Measurements from ENCODE around the gene MACROD2. TPM values are rescaled to one million over a fixed set of nuclear protein-coding genes. Genes with fewer than 3 reads are reported as not detected.

The MACROD2 gene
- total RNA-seq, 4 donors from 2014 or later: 4.0 to 14.1 (median 10.4) TPM

DNA sequence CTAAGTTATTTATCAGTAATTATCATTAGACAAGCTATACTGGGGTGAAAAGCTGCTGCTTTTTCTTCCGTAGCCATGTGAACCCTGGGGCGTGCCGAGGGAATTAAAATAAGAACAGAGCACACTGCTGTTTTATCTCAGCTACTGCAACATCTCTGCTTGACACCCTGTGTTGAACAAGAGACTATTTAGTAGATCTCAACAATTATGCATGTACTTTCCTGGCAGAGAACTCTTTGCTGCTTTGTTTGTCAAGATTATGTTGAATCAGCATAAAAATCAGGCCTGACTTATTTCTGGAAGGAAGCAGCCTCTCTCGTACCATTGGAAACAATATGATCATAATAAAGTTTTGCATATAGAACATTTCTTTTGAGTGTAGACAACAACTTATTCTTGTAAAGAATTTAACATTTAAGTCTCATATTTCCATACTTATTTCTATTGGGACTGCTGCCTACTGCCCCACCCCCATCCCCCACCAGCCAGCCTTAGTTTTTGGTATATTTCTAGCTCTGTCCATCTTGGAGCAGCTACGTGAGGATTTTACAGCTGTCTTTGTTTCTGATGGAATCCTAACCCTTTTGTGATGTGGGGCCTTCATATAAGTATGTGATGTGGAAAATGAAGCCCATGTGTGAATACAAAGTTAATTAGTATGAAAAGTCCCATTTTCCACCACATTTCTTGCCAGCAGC is 1566.5 kb downstream of the MACROD2 start:
- Histone ChIP-seq H3K9me3 (no peaks in the 10 kb centered on the region), H3K4me3 (no peak overlapping the region), H3K36me3 (no peaks in the 10 kb centered on the region), H3K27ac (peak overlapping the region in 3 of 4 donors; percentile 2 to 80 (median 74)), H3K4me1 (peaks cover 0 to 16% (median 0%) of the 10 kb centered on the region in 4 donors), H3K27me3 (no peaks in the 10 kb centered on the region)
- no peak for DNase-seq (ENCODE audit: low spot score in 2 of 2)
- 41 to 42% methylated on average over 5 of the region's 5 CpGs for WGBS, 2 donors
- no peak for TF ChIP-seq EP300 (IDR thresholded peaks at IDR 0.05)
- TF ChIP-seq POLR2A (IDR thresholded peaks at IDR 0.05): no peak
- TF ChIP-seq, protein P1, sequence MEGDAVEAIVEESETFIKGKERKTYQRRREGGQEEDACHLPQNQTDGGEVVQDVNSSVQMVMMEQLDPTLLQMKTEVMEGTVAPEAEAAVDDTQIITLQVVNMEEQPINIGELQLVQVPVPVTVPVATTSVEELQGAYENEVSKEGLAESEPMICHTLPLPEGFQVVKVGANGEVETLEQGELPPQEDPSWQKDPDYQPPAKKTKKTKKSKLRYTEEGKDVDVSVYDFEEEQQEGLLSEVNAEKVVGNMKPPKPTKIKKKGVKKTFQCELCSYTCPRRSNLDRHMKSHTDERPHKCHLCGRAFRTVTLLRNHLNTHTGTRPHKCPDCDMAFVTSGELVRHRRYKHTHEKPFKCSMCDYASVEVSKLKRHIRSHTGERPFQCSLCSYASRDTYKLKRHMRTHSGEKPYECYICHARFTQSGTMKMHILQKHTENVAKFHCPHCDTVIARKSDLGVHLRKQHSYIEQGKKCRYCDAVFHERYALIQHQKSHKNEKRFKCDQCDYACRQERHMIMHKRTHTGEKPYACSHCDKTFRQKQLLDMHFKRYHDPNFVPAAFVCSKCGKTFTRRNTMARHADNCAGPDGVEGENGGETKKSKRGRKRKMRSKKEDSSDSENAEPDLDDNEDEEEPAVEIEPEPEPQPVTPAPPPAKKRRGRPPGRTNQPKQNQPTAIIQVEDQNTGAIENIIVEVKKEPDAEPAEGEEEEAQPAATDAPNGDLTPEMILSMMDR (IDR thresholded peaks at IDR 0.05): no peak

- Histone ChIP-seq H3K27me3 (no peaks in the 10 kb centered on the region), H3K27ac (peak overlapping the region in 1 of 4 donors; percentile 1), H3K36me3 (no peaks in the 10 kb centered on the region), H3K9me3 (no peaks in the 10 kb centered on the region), H3K4me3 (no peak overlapping the region), H3K4me1 (peaks cover 0 to 18% (median 0%) of the 10 kb centered on the region in 4 donors)
- WGBS, 2 donors: 40 to 50% methylated on average over 4 of the region's 4 CpGs
- TF ChIP-seq POLR2A (IDR thresholded peaks at IDR 0.05) (no peak), EP300 (IDR thresholded peaks at IDR 0.05) (no peak)
- TF ChIP-seq, protein P1 (IDR thresholded peaks at IDR 0.05): no peak
- DNase-seq (ENCODE audit: low spot score in 2 of 2): no peak
Measured at GRCh38 chr20:15563836-15564235, 1568.5 kb downstream of the MACROD2 start.

- TF ChIP-seq, protein P1 (IDR thresholded peaks at IDR 0.05): no peak
- no peak for TF ChIP-seq POLR2A (IDR thresholded peaks at IDR 0.05)
- no peak for TF ChIP-seq EP300 (IDR thresholded peaks at IDR 0.05)
- H3K4me3 ChIP-seq: no peak overlapping the region
- WGBS, 2 donors: 84 to 90% methylated on average over 3 of the region's 3 CpGs
- no peak overlapping the region for H3K27ac ChIP-seq
- H3K27me3 ChIP-seq: no peaks in the 10 kb centered on the region
- no peaks in the 10 kb centered on the region for H3K9me3 ChIP-seq
- H3K36me3 ChIP-seq: no peaks in the 10 kb centered on the region
- no peak for DNase-seq (ENCODE audit: low spot score in 2 of 2)
- peaks cover 0 to 18% (median 0%) of the 10 kb centered on the region in 4 donors for H3K4me1 ChIP-seq
Measured at GRCh38 chr20:15564981-15565380, 1569.7 kb downstream of the MACROD2 start.

DNA sequence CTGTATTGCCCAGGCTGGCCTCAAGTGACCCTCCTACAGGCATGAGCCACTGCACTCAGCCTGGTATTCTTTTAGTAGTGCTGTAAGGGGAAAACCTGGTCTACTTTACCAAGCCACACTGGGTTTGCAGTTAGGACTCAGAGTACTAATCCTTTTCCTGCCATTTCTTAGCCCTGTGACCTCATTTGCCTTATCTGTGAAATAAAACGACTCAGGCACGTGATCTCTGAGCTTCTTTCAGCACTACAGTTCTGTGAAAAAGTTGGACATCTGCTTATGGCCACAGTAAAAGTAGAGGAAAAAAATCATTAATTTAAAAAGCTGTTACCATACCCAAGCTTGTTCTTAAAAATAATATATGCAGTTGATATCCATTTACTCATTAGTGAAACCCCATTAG is 1570.5 kb downstream of the MACROD2 start:
- 71 to 86% methylated on average over 2 of the region's 2 CpGs for WGBS, 2 donors
- H3K27me3 ChIP-seq: no peaks in the 10 kb centered on the region
- TF ChIP-seq, protein P1 (IDR thresholded peaks at IDR 0.05): no peak
- TF ChIP-seq EP300 (IDR thresholded peaks at IDR 0.05) (no peak), POLR2A (IDR thresholded peaks at IDR 0.05) (no peak)
- no peak overlapping the region for H3K27ac ChIP-seq
- no peak for DNase-seq (ENCODE audit: low spot score in 2 of 2)
- no peaks in the 10 kb centered on the region for H3K9me3 ChIP-seq
- H3K4me3 ChIP-seq: no peak overlapping the region
- H3K36me3 ChIP-seq: no peaks in the 10 kb centered on the region
- peaks cover 0 to 18% (median 0%) of the 10 kb centered on the region in 4 donors for H3K4me1 ChIP-seq

DNA sequence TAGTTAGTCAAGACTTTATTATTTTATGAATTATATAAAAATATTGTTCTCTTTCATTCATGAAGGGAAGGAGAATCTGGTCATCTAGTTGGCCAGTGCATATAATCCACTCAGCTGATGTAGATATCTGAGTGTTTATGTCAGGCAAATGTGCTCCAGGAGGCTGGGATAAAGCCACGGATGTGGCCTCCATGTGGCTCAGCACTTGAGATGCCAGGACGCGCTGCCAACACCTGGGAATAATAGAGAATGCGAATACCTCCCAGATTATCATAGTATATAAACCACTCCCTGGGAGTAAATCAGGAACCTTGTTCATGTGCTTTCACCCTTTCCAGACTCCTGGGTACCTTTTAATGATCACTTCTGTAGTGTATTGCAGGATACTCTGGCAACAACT is 1571.9 kb downstream of the MACROD2 start:
- no peak for DNase-seq (ENCODE audit: low spot score in 2 of 2)
- Histone ChIP-seq H3K9me3 (no peaks in the 10 kb centered on the region), H3K4me1 (peaks cover 0 to 9% (median 0%) of the 10 kb centered on the region in 4 donors), H3K36me3 (no peaks in the 10 kb centered on the region), H3K27ac (no peak overlapping the region), H3K4me3 (no peak overlapping the region), H3K27me3 (no peaks in the 10 kb centered on the region)
- WGBS, 2 donors: 81 to 90% methylated on average over 4 of the region's 4 CpGs
- TF ChIP-seq EP300 (IDR thresholded peaks at IDR 0.05): no peak
- TF ChIP-seq POLR2A (IDR thresholded peaks at IDR 0.05): no peak
- TF ChIP-seq, protein P1 (IDR thresholded peaks at IDR 0.05): no peak

Data from tibial nerve (tissue), 4 donors.